Breast epithelium (tissue), 3 donors: ENCODE data around the gene GABRB3.

Experiments
- CTCF ChIP-seq, 3 donors: fragments of 450-650 bp; IDR thresholded peaks; one replicate each; pipeline ENCODE4 v1.5.1; 2016 to 2017; ENCODE audit warnings: antibody characterized with exemption in 3 of 3, mild to moderate bottlenecking in 3 of 3, moderate library complexity in 3 of 3
- POLR2A ChIP-seq: fragments of 450-650 bp; IDR thresholded peaks from one replicate; pipeline ENCODE4 v1.6.1; 2016; ENCODE audit warnings: antibody characterized with exemption, mild to moderate bottlenecking, moderate library complexity

GRCh38 chr15:26804063-26804804, 31.4 kb upstream of the GABRB3 start:
- no peak for TF ChIP-seq POLR2A
- TF ChIP-seq CTCF (IDR thresholded peaks at IDR 0.05): no peak
